Measurements from ENCODE around the gene ZFX.

DNA sequence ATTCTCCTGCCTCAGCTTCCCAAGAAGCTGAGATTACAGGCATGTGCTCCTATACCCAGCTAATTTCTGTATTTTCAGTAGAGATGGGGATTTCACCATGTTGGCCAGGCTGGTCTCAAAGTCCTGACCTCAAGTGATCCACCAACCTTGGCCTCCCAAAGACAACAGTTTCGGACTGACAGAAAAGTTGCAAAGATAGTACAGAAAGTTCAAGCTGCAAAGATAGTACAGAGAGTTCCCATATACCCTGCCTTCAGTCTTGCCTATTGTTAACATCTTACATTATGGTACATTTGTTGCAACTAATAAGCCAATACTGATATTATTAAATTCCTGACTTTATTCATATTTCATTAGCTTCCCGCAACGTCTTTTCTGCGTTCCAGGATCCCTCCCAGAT lies 98.5 kb downstream of the ZFX start:
- TF ChIP-seq, protein P1, sequence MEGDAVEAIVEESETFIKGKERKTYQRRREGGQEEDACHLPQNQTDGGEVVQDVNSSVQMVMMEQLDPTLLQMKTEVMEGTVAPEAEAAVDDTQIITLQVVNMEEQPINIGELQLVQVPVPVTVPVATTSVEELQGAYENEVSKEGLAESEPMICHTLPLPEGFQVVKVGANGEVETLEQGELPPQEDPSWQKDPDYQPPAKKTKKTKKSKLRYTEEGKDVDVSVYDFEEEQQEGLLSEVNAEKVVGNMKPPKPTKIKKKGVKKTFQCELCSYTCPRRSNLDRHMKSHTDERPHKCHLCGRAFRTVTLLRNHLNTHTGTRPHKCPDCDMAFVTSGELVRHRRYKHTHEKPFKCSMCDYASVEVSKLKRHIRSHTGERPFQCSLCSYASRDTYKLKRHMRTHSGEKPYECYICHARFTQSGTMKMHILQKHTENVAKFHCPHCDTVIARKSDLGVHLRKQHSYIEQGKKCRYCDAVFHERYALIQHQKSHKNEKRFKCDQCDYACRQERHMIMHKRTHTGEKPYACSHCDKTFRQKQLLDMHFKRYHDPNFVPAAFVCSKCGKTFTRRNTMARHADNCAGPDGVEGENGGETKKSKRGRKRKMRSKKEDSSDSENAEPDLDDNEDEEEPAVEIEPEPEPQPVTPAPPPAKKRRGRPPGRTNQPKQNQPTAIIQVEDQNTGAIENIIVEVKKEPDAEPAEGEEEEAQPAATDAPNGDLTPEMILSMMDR (IDR thresholded peaks at IDR 0.05; ENCODE audit: borderline replicate concordance, extremely low read depth, low read length, poor library complexity, severe bottlenecking) = no peak
- TF ChIP-seq EZH2 (IDR thresholded peaks at IDR 0.05; ENCODE audit: borderline replicate concordance, low read depth, low read length, severe bottlenecking) = no peak
